Measurements from ENCODE around the gene ZMYND8. TPM values are rescaled to one million over a fixed set of nuclear protein-coding genes. Genes with fewer than 3 reads are reported as not detected.
"Not testable (repeated sequence)": the region's sequence is repeated elsewhere in the genome, so short reads cannot be mapped to it uniquely, and the experiment has no call there.

The ZMYND8 gene
- total RNA-seq, 4 donors from 2014 or later = 29.7 to 42.4 (median 30.9) TPM

DNA sequence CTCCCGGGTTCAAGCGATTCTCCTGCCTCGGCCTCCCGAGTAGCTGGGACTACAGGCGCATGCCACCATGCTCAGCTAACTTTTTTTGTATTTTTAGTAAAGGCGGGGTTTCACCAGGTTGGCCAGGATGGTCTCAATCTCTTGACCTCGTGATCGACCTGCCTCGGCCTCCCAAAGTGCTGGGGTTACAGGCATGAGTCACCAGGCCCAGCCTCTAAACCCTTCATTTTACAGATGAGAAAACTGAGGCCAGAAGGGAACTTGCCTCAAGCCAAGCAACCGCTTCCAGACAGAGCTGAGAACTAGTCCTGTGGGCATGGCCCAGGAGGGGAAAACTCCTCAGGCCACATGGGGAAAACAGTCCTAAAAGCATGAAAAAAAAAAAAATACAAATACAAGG is 47.1 kb downstream of the ZMYND8 start:
- DNase-seq = no peak
- H3K4me1 ChIP-seq = peaks cover 24 to 60% of the 10 kb centered on the region in 2 donors

DNA sequence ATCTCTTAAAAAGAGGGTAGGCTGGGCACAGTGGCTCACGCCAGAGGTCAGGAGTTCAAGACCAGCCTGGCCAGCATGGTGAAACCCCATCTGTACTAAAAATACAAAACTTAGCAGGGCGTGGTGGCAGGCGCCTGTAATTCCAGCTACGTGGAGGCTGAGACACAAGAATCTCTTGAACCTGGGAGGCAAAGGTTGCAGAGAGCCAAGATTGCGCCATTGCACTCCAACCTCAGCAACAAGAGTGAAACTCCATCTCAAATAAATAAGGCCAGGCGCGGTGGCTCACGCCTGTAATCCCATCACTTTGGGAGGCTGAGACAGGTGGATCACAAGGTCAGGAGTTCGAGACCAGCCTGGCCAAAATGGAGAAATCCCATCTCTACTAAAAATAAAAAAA is 48.9 kb downstream of the ZMYND8 start:
- intact Hi-C loops (cut with DNase I); H3K9me3 ChIP-seq; DNase-seq; H3K27ac ChIP-seq; H3K4me3 ChIP-seq (replicated peaks in 1 of 3); H3K27me3 ChIP-seq; H3K36me3 ChIP-seq: not testable (repeated sequence)
- H3K4me1 ChIP-seq = peaks cover 40 to 58% of the 10 kb centered on the region in 2 donors
- WGBS, 2 donors = 98 to 99% methylated on average over 9 of the region's 9 CpGs

More for the DNA sequence above, 47.1 kb downstream of the ZMYND8 start:
- WGBS, 2 donors = 93 to 95% methylated on average over 10 of the region's 10 CpGs
- Histone ChIP-seq H3K9me3 (no peaks in the 10 kb centered on the region), H3K27me3 (no peaks in the 10 kb centered on the region), H3K36me3 (no peaks in the 10 kb centered on the region), H3K4me3 (replicated peaks in 1 of 3) (no peak overlapping the region), H3K27ac (peak overlapping the region; percentile 88 to 100 (median 93))
- intact Hi-C loops (cut with DNase I) = no loop called here
- TF ChIP-seq, protein P1, sequence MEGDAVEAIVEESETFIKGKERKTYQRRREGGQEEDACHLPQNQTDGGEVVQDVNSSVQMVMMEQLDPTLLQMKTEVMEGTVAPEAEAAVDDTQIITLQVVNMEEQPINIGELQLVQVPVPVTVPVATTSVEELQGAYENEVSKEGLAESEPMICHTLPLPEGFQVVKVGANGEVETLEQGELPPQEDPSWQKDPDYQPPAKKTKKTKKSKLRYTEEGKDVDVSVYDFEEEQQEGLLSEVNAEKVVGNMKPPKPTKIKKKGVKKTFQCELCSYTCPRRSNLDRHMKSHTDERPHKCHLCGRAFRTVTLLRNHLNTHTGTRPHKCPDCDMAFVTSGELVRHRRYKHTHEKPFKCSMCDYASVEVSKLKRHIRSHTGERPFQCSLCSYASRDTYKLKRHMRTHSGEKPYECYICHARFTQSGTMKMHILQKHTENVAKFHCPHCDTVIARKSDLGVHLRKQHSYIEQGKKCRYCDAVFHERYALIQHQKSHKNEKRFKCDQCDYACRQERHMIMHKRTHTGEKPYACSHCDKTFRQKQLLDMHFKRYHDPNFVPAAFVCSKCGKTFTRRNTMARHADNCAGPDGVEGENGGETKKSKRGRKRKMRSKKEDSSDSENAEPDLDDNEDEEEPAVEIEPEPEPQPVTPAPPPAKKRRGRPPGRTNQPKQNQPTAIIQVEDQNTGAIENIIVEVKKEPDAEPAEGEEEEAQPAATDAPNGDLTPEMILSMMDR (IDR thresholded peaks at IDR 0.05) = no peak
- no peak for TF ChIP-seq POLR2A (IDR thresholded peaks at IDR 0.05)

DNA sequence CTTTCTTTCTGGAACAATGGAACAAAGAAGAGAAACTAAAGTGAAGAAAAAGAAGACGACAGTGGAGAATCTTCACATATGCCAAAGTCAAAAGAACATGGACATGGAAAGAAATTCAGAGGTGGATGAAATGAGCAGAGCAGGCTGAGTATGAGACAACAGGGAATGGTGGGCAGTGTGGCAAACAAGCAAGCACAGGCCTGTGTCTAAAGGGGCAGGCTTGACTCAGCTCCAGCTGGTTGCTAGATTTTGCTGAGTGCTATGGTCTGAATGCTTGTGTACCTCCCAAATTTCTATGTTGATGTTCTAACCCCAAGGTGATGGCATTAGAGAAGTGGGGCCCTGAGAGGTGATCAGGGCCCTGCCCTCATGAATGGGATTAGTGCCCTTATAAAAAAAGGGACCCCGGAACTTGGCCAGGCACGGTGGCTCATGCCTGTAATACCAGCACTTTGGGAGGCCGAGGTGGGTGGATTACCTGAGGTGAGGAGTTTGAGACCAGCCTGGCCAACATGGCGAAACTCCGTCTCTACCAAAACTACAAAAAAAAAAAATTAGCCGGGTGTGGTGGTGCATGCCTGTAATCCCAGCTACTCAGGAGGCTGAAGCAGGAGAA is 49.6 kb downstream of the ZMYND8 start:
- Histone ChIP-seq H3K36me3 (no peaks in the 10 kb centered on the region), H3K4me1 (peaks cover 33 to 51% of the 10 kb centered on the region in 2 donors), H3K27me3 (no peaks in the 10 kb centered on the region), H3K4me3 (replicated peaks in 1 of 3) (no peak overlapping the region), H3K9me3 (no peaks in the 10 kb centered on the region), H3K27ac (no peak overlapping the region)
- 97 to 98% methylated on average over 7 of the region's 7 CpGs for WGBS, 2 donors
- DNase-seq = no peak
- intact Hi-C loops (cut with DNase I) = no loop called here
- TF ChIP-seq, protein P1 (IDR thresholded peaks at IDR 0.05) = no peak

DNA sequence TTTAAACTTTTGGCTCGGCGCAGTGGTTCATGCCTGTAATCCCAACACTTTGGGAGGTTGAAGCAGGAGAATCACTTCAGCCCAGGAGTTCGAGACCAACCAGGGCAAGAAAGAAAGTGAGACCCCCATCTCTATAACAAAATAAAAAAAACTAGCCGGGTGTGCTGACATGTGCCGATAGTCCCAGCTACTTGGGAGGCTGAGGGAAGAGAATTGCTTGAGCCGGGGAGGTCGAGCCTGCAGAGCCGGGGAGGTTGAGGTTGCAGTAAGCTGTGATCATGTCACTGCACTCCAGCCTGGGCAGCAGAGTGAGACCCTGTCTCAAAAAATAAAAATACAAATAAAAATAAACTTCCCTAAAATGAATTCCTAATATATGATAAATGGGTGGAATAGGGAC is 50.4 kb downstream of the ZMYND8 start:
- no peak for DNase-seq
- H3K9me3 ChIP-seq = no peaks in the 10 kb centered on the region
- H3K27me3 ChIP-seq = no peaks in the 10 kb centered on the region
- 98% methylated on average over 8 of the region's 8 CpGs for WGBS, 2 donors
- TF ChIP-seq POLR2A (IDR thresholded peaks at IDR 0.05) = no peak
- TF ChIP-seq, protein P1 (IDR thresholded peaks at IDR 0.05) = no peak
- H3K4me3 ChIP-seq (replicated peaks in 1 of 3) = no peak overlapping the region
- no peak overlapping the region for H3K27ac ChIP-seq
- H3K36me3 ChIP-seq = no peaks in the 10 kb centered on the region
- H3K4me1 ChIP-seq = peaks cover 32 to 50% of the 10 kb centered on the region in 2 donors
- intact Hi-C loops (cut with DNase I) = no loop called here

DNA sequence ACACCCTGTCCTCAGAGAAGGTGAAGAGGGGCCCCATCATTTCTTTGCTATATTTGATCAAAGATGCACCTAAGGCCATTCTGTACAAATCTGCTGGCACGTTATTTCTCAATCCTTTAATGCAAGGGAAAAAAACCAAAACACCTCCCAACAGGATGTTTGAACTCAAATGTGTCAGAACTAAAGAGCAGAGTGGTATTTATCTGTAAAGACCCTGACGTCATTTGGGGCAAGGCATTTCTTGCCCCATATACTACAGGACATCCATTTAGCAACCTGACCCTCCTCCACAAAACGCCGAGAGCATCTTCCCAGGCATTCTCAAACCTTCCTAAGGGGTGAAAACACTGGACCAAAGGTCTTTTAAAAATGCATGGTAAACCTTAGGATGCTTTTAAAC is 50.8 kb downstream of the ZMYND8 start:
- no peaks in the 10 kb centered on the region for H3K27me3 ChIP-seq
- 88 to 91% methylated on average over 4 of the region's 4 CpGs for WGBS, 2 donors
- H3K36me3 ChIP-seq = no peaks in the 10 kb centered on the region
- intact Hi-C loops (cut with DNase I) = no loop called here
- TF ChIP-seq POLR2A (IDR thresholded peaks at IDR 0.05) = no peak
- TF ChIP-seq, protein P1 (IDR thresholded peaks at IDR 0.05) = no peak
- peak overlapping the region in 1 of 3 donors; percentile 39 for H3K27ac ChIP-seq
- H3K4me3 ChIP-seq (replicated peaks in 1 of 3) = no peak overlapping the region
- peaks cover 32 to 45% of the 10 kb centered on the region in 2 donors for H3K4me1 ChIP-seq
- H3K9me3 ChIP-seq = no peaks in the 10 kb centered on the region
- no peak for DNase-seq

Data from thyroid gland (tissue), 4 donors.